ENCODE results near the gene ATP2A3. TPM values are rescaled to one million over a fixed set of nuclear protein-coding genes. Genes with fewer than 3 reads are reported as not detected.

The ATP2A3 gene
- total and polyA plus RNA-seq, 5 donors = 7.9 to 16.6 (median 14.4) TPM

DNA sequence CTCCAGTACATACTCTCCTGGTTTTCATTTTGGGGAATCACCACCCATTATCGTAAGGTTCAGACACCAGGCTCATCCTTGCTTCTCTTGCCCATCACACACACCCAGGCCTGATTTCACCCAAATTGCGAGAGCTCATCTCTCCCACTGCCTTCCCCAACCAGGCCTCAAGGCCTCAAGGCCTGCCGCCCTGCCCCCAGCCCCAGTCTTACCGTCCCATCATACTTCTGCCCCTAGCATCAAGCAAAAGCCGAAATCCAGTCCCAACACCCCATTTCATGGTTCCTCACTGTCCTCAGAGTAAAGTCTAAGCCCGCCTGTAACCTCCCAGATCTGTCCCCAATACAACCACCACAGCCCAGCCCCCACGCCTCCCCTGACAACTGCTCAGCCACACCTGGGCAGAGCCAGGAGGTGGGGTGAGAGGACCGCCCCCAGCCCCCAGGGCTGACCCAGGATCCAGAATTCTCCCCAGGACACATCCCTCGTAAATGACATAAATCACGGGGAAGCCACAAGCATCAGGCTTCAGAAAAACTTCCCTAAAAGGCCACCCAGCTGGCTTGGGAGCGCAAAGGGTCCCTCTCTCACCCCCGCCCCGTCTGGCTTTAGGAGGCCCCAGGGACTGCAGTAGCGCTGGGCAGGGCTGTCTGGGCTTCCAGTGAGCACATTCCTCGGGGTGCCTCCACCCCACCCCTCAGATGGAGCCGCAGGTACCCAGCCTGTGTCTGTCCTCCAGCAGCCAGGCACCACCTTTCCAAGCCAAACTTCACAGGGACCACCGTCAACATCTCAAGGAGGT lies 38.4 kb downstream of the ATP2A3 start:
- H3K4me1 ChIP-seq (ENCODE audit: control insufficient read depth, insufficient read depth, low read length) = peaks cover 4% of the 10 kb centered on the region
- ATAC-seq (no peak), DNase-seq (peak in 2 of 3 donors; percentile 18 to 47)
- intact Hi-C loops (cut with DNase I) = no loop called here
- H3K4me3 ChIP-seq (ENCODE audit: low read length) = no peak overlapping the region
- no peaks in the 10 kb centered on the region for H3K27me3 ChIP-seq (ENCODE audit: control insufficient read depth, insufficient read depth)
- 90% methylated on average over 17 of the region's 17 CpGs for WGBS
- no peak overlapping the region for H3K27ac ChIP-seq (ENCODE audit: low read length)
- H3K9me3 ChIP-seq (ENCODE audit: control insufficient read depth, low read length) = no peaks in the 10 kb centered on the region

DNA sequence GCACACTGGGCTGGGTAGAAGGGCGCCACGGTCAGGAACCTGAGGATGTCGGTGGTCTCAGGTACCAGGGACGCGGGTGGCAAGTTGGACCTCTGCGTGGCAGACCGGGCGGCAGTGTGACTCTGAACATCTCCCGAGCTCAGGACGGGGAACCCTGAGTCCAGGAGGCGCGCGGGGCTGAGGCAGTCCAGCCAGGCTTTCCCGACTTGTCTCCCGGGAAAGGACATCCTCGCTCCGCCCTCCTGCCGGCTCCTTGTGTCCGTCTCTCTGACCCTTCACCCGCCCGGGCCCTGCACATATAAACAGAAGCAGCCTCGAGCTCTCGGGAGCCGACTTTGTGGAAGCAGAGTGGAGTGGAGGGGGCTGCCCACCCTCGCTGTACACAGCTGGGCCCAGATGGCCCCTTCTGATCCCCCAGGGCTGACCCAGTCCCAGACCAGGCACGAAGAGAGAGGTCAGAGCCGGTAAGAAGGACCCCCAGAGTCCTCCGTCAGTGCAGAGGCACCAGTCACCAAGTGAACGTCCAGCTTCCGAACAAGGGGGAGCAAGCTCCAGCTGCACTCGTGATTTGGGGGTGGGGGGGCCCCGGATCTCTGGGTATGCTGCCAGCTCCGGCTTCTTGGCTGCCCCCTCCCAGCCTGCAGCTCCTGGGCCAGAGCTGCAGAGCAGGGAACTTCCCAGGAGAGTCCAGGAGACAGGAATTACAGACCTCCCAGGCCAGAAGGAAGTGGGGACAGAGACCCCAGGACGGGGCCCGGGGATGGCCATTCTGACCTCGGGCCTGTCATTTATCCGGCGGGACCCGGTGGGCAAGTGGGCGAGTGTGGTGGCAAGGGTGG lies 39.5 kb downstream of the ATP2A3 start:
- Histone ChIP-seq H3K4me1 (ENCODE audit: control insufficient read depth, insufficient read depth, low read length) (peaks cover 4% of the 10 kb centered on the region), H3K9me3 (ENCODE audit: control insufficient read depth, low read length) (no peaks in the 10 kb centered on the region), H3K27me3 (ENCODE audit: control insufficient read depth, insufficient read depth) (no peaks in the 10 kb centered on the region), H3K27ac (ENCODE audit: low read length) (no peak overlapping the region), H3K4me3 (ENCODE audit: low read length) (no peak overlapping the region)
- DNase-seq = peak in 2 of 3 donors; percentile 48 to 68
- 69% methylated on average over 40 of the region's 40 CpGs for WGBS
- intact Hi-C loops (cut with DNase I) = no loop called here
- ATAC-seq = no peak

- DNase-seq (peak in 1 of 3 donors; percentile 14), ATAC-seq (no peak)
- Histone ChIP-seq H3K4me3 (ENCODE audit: low read length) (no peak overlapping the region), H3K4me1 (ENCODE audit: control insufficient read depth, insufficient read depth, low read length) (peaks cover 4% of the 10 kb centered on the region), H3K9me3 (ENCODE audit: control insufficient read depth, low read length) (no peaks in the 10 kb centered on the region), H3K27me3 (ENCODE audit: control insufficient read depth, insufficient read depth) (no peaks in the 10 kb centered on the region), H3K27ac (ENCODE audit: low read length) (no peak overlapping the region)
- intact Hi-C loops (cut with DNase I) = no loop called here
- WGBS = 93% methylated on average over 18 of the region's 18 CpGs
Observed at GRCh38 chr17:3923466-3924190, 40.6 kb downstream of the ATP2A3 start.

DNA sequence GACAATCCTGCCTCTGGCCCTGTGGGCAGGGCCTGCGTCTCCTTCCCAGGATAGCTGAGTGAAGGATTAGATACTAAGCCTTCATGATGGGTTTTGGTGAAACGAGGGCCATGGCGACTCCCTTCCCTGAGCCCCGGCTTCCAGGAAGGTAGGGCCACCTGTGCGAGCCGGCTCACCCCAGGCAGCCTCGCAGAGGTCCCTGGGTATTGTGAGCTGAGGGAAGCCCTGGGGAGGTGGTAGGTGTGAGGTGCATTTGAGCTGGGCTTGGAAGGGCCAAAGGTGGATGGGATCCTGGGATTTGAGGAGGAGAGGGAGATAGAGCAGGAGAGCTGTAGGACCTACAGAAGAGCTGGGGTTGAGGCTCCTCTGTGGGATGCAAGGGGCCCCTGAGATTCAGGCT lies 41.5 kb downstream of the ATP2A3 start:
- no peaks in the 10 kb centered on the region for H3K4me1 ChIP-seq (ENCODE audit: control insufficient read depth, insufficient read depth, low read length)
- H3K27me3 ChIP-seq (ENCODE audit: control insufficient read depth, insufficient read depth) = no peaks in the 10 kb centered on the region
- H3K4me3 ChIP-seq (ENCODE audit: low read length) = no peak overlapping the region
- no peaks in the 10 kb centered on the region for H3K9me3 ChIP-seq (ENCODE audit: control insufficient read depth, low read length)
- 93% methylated on average over 7 of the region's 7 CpGs for WGBS
- ATAC-seq (no peak), DNase-seq (peak in 1 of 3 donors; percentile 9)
- intact Hi-C loops (cut with DNase I) = no loop called here
- H3K27ac ChIP-seq (ENCODE audit: low read length) = no peak overlapping the region

DNA sequence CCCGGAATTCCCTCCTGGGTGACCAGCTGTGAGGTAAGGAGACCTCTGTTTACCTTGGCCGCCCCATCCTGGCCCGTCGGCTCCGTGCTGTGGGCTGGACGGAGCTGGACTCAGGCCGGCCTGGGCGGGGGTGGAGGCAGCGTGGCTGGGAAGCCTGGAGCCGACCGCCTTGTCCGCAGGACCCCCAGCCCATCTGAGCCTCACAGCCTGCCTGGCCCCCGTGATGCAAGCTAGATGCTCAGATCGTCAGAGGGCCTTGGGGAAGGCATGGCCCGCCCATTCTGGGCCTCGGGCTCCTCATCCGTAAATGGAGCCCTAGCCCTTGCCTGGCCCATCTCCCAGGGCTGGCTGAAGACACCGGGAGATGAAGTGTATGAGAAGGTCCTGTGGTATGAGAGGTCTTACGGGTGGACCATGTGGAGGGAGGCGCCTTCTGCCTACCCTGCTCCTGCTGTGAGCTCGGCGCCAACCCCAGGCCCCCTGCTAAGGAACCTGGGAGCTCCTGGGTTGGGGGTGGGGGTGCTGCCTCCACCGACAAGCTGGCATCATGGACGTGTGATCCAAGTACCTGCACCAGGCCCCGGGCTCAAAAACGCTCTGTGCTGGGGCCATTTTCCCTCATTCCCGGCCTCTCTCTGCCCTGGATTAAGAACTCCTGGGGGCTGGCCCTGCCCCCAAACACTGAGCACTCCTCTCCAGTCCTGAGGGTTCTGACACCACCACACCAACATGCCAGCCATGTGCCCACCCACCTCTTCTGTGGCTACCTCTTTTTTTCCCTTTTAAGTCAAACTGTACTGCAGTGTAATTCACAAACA lies 42.5 kb downstream of the ATP2A3 start:
- H3K4me3 ChIP-seq (ENCODE audit: low read length) = no peak overlapping the region
- ATAC-seq = peak; percentile 16 to 52
- WGBS = 76% methylated on average over 27 of the region's 27 CpGs
- intact Hi-C loops (cut with DNase I) = no loop called here
- DNase-seq = peak; percentile 72 to 77 (median 75)
- H3K27ac ChIP-seq (ENCODE audit: low read length) = no peak overlapping the region
- H3K4me1 ChIP-seq (ENCODE audit: control insufficient read depth, insufficient read depth, low read length) = peaks cover 10% of the 10 kb centered on the region
- no peaks in the 10 kb centered on the region for H3K9me3 ChIP-seq (ENCODE audit: control insufficient read depth, low read length)
- H3K27me3 ChIP-seq (ENCODE audit: control insufficient read depth, insufficient read depth) = no peaks in the 10 kb centered on the region

DNA sequence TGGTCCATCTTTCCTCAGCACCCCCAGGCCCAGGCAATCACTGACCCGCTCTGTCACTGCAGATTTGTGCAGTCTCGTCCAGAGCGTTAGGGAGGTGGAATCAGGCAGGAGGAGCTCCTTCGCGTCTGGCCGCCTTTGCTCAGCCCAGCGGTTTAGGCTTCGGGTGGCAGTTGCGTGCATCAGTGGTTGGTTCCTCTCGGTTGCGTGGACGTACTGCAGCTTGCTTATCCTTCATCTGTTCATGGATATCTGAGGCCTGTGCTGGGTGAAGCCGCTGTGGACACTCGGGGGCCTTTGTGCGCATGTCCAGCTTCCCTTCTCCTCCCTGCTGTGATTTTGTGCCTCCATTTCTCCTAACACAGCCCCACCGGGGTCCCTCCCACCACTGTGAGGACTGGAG lies 43.2 kb downstream of the ATP2A3 start:
- Histone ChIP-seq H3K27me3 (ENCODE audit: control insufficient read depth, insufficient read depth) (no peaks in the 10 kb centered on the region), H3K4me3 (ENCODE audit: low read length) (no peak overlapping the region), H3K27ac (ENCODE audit: low read length) (no peak overlapping the region), H3K4me1 (ENCODE audit: control insufficient read depth, insufficient read depth, low read length) (peaks cover 11% of the 10 kb centered on the region), H3K9me3 (ENCODE audit: control insufficient read depth, low read length) (no peaks in the 10 kb centered on the region)
- intact Hi-C loops (cut with DNase I) = no loop called here
- DNase-seq (no peak), ATAC-seq (no peak)
- 85% methylated on average over 16 of the region's 16 CpGs for WGBS

GRCh38 chr17:3919123-3919624 lies 45.1 kb downstream of the ATP2A3 start:
- DNase-seq (peak; percentile 63 to 90 (median 90)), ATAC-seq (peak; percentile 4 to 47)
- Histone ChIP-seq H3K9me3 (ENCODE audit: control insufficient read depth, low read length) (no peaks in the 10 kb centered on the region), H3K4me1 (ENCODE audit: control insufficient read depth, insufficient read depth, low read length) (peaks cover 11% of the 10 kb centered on the region), H3K27me3 (ENCODE audit: control insufficient read depth, insufficient read depth) (no peaks in the 10 kb centered on the region), H3K4me3 (ENCODE audit: low read length) (no peak overlapping the region), H3K27ac (ENCODE audit: low read length) (no peak overlapping the region)
- 60% methylated on average over 22 of the region's 22 CpGs for WGBS
- intact Hi-C loops (cut with DNase I) = loop anchor here in 1 of 4 donors (10.0 kb wide), 1 partner anchor 184 kb away; no protein-coding TSS in a partner anchor

GRCh38 chr17:3918372-3919122 lies 45.7 kb downstream of the ATP2A3 start:
- intact Hi-C loops (cut with DNase I) = loop anchor here in 1 of 4 donors (10.0 kb wide), 1 partner anchor 184 kb away; no protein-coding TSS in a partner anchor
- Histone ChIP-seq H3K27me3 (ENCODE audit: control insufficient read depth, insufficient read depth) (no peaks in the 10 kb centered on the region), H3K4me3 (ENCODE audit: low read length) (no peak overlapping the region), H3K9me3 (ENCODE audit: control insufficient read depth, low read length) (no peaks in the 10 kb centered on the region), H3K27ac (ENCODE audit: low read length) (peak overlapping the region; percentile 14), H3K4me1 (ENCODE audit: control insufficient read depth, insufficient read depth, low read length) (peaks cover 12% of the 10 kb centered on the region)
- ATAC-seq (peak; percentile 29 to 55), DNase-seq (peak in 2 of 3 donors; percentile 75 to 82)
- WGBS = 48% methylated on average over 8 of the region's 8 CpGs

- DNase-seq (peak; percentile 87 to 94 (median 94)), ATAC-seq (peak; percentile 35 to 57)
- intact Hi-C loops (cut with DNase I) = loop anchor here in 1 of 4 donors (10.0 kb wide), 1 partner anchor 183 kb away; no protein-coding TSS in a partner anchor
- H3K9me3 ChIP-seq (ENCODE audit: control insufficient read depth, low read length) = no peaks in the 10 kb centered on the region
- no peaks in the 10 kb centered on the region for H3K27me3 ChIP-seq (ENCODE audit: control insufficient read depth, insufficient read depth)
- peaks cover 12% of the 10 kb centered on the region for H3K4me1 ChIP-seq (ENCODE audit: control insufficient read depth, insufficient read depth, low read length)
- WGBS = 13% methylated on average over 11 of the region's 11 CpGs
- H3K27ac ChIP-seq (ENCODE audit: low read length) = no peak overlapping the region
- H3K4me3 ChIP-seq (ENCODE audit: low read length) = no peak overlapping the region
Observed at GRCh38 chr17:3917391-3917931, 46.8 kb downstream of the ATP2A3 start.
